DND-41 (cell line): ENCODE data around the gene BMF.

ENCODE experiments used
- ATAC-seq: fragments of 200-7000 bp; cut with Tn5 transposase; 3 replicates; pipeline ENCODE4 v1.9.1; 2021; ENCODE audit warnings: low read depth; ENCODE audit not compliant: insufficient read depth
- DNase-seq: peaks from one replicate; pipeline ENCODE4 v3.0.0-alpha.2; 2020
- H2AFZ ChIP-seq: 2 replicates; pipeline ENCODE4 v1.6.0; 2012; ENCODE audit warnings: low read depth, low read length
- H3K27ac ChIP-seq: 2 replicates; pipeline ENCODE4 v1.5.1; 2012; ENCODE audit warnings: low read length, inconsistent platforms
- H3K27me3 ChIP-seq: fragments of 200-600 bp; sonication (generic); 2 replicates; pipeline ENCODE4 v1.6.0; 2012; ENCODE audit warnings: low read length, mild to moderate bottlenecking, inconsistent platforms; ENCODE audit not compliant: insufficient read depth, poor library complexity
- H3K36me3 ChIP-seq: 2 replicates; pipeline ENCODE4 v1.5.1; 2012; ENCODE audit warnings: low read length, inconsistent platforms; ENCODE audit not compliant: insufficient read depth
- H3K4me1 ChIP-seq: 2 replicates; pipeline ENCODE4 v1.5.1; 2012; ENCODE audit warnings: mild to moderate bottlenecking, low read length; ENCODE audit not compliant: insufficient read depth
- H3K4me2 ChIP-seq: 2 replicates; pipeline ENCODE4 v1.6.0; 2012; ENCODE audit warnings: mild to moderate bottlenecking, moderate library complexity, low read length, inconsistent platforms; ENCODE audit not compliant: insufficient read depth
- H3K4me3 ChIP-seq, 2 experiments: fragments of 200-600 bp in 1 of 2; shearing (Covaris generic) in 1 of 2; 2 replicates each; pipeline ENCODE4 v1.5.1; 2012 to 2016; ENCODE audit warnings: inconsistent platforms in 2 of 2, low read length in 2 of 2, mild to moderate bottlenecking in 2 of 2, low read depth in 1 of 2, moderate library complexity in 1 of 2
- H3K79me2 ChIP-seq: 2 replicates; pipeline ENCODE4 v1.6.0; 2012; ENCODE audit warnings: low read length, inconsistent platforms; ENCODE audit not compliant: insufficient read depth
- H3K9ac ChIP-seq: 2 replicates; pipeline ENCODE4 v1.6.0; 2012; ENCODE audit warnings: low read depth, mild to moderate bottlenecking, inconsistent platforms, low read length, moderate library complexity
- H3K9me3 ChIP-seq: 2 replicates; pipeline ENCODE4 v1.5.1; 2012; ENCODE audit warnings: low read length, moderate library complexity, mild to moderate bottlenecking, inconsistent platforms; ENCODE audit not compliant: insufficient read depth, severe bottlenecking
- H4K20me1 ChIP-seq: 2 replicates; pipeline ENCODE4 v1.6.0; 2012; ENCODE audit warnings: low read length; ENCODE audit not compliant: insufficient read depth
- CTCF ChIP-seq: IDR thresholded peaks from 2 replicates; pipeline ENCODE4 v1.5.1; 2012; ENCODE audit warnings: borderline replicate concordance, low read length, moderate library complexity, mild to moderate bottlenecking; ENCODE audit not compliant: poor library complexity, severe bottlenecking; ENCODE audit errors: extremely low read depth
- EZH2 ChIP-seq: IDR thresholded peaks from 3 replicates; pipeline ENCODE4 v1.6.1; 2012; ENCODE audit warnings: borderline replicate concordance, low read depth, mild to moderate bottlenecking, moderate library complexity, low read length, inconsistent platforms; ENCODE audit not compliant: severe bottlenecking

The BMF gene

DNA sequence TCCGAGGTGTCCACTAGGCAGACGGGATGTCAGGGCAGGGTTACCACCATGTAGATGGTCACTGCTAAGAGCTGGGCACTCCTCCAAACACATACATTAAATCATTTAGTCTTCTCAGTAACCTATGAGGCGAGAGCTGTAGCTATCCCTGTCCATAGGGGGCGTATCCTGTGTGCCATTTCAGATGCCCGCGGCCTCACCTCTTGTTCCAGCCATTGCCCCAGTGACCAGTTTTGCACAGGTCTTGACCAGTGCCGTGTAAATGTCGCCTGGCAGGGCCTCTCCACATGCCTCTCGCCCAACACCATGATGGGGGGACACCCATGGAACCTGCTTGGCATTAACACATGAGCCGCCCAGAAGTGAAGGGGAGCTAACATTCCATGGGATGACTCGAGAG is 48.9 kb downstream of the BMF start:
- Histone ChIP-seq H3K27ac (no peak overlapping the region), H3K79me2 (no peaks in the 10 kb centered on the region), H4K20me1 (no peaks in the 10 kb centered on the region), H3K4me1 (peaks cover 29% of the 10 kb centered on the region), H3K4me2 (no peak overlapping the region), H3K4me3 (no peak overlapping the region), H3K36me3 (peaks cover 9% of the 10 kb centered on the region), H3K9ac (no peak overlapping the region), H3K9me3 (no peaks in the 10 kb centered on the region), H2AFZ (no peak overlapping the region), H3K27me3 (no peaks in the 10 kb centered on the region)
- ATAC-seq (no peak), DNase-seq (no peak)
- no peak for TF ChIP-seq EZH2
- no peak for TF ChIP-seq CTCF

DNA sequence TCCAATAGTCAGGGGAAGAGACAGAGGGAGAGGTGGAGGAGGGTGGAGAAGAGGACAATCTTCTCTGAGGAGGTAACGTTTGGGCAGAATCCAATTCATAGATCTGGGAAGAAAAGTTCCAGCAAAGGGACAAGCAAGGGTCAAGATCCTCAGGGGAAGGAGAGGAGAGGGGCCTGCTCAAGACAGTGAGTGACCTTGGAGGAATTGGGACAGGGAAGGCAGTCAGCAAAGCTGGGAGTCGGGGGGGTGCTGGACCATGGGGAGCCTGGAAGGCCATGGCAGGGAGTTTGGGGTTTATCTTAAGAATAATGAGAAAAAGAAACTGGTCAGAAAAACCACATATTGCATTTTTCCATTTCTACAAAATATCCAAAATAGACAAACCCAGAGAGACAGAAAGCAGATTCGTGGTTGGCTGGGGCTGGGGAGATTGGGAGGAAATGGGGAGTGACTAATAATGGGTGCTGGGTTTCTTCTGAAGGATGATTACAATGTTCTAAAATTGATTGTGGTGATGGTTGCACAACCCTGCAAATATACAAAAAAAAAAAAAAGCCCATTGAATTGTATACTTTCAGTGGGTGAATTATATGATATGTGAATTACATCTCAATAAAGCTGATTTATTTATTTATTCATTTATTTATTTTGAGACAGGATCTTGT is 50.1 kb downstream of the BMF start:
- no peak for DNase-seq
- Histone ChIP-seq H3K4me1 (peaks cover 41% of the 10 kb centered on the region), H3K27me3 (no peaks in the 10 kb centered on the region), H3K36me3 (peaks cover 8% of the 10 kb centered on the region), H3K79me2 (no peaks in the 10 kb centered on the region), H4K20me1 (no peaks in the 10 kb centered on the region), H3K9ac (no peak overlapping the region), H3K9me3 (no peaks in the 10 kb centered on the region), H3K4me3 (no peak overlapping the region), H2AFZ (no peak overlapping the region), H3K27ac (peak overlapping the region; percentile 42; the same call in 1 of the 2 replicates), H3K4me2 (no peak overlapping the region)
- TF ChIP-seq EZH2 (no peak), CTCF (no peak)
- no peak for ATAC-seq

GRCh38 chr15:40055576-40056293 is 52.9 kb downstream of the BMF start:
- Histone ChIP-seq H3K9me3 (no peaks in the 10 kb centered on the region), H4K20me1 (no peaks in the 10 kb centered on the region), H3K4me2 (peak overlapping the region; percentile 55), H3K27ac (peak overlapping the region; percentile 100), H3K36me3 (peaks cover 7% of the 10 kb centered on the region), H3K4me3 (peak overlapping the region in 1 of 2 experiments; percentile 26; a peak in 1 of 4 replicates), H3K27me3 (no peaks in the 10 kb centered on the region), H3K4me1 (peaks cover 68% of the 10 kb centered on the region), H2AFZ (peak overlapping the region; percentile 24; the same call in 1 of the 2 replicates), H3K79me2 (peaks cover 3% of the 10 kb centered on the region), H3K9ac (peak overlapping the region; percentile 63)
- DNase-seq (peak; percentile 79), ATAC-seq (peak; percentile 52)
- TF ChIP-seq EZH2 (no peak), CTCF (peak; percentile 16)
